Anterior cingulate cortex (tissue), 58 donors: ENCODE results near the gene TBX4.

Experiments
- DNase-seq, 58 donors: peaks; one replicate each; lab custom pipeline; 2025; lab: John Stamatoyannopoulos, UW

TBX4 gene

DNA sequence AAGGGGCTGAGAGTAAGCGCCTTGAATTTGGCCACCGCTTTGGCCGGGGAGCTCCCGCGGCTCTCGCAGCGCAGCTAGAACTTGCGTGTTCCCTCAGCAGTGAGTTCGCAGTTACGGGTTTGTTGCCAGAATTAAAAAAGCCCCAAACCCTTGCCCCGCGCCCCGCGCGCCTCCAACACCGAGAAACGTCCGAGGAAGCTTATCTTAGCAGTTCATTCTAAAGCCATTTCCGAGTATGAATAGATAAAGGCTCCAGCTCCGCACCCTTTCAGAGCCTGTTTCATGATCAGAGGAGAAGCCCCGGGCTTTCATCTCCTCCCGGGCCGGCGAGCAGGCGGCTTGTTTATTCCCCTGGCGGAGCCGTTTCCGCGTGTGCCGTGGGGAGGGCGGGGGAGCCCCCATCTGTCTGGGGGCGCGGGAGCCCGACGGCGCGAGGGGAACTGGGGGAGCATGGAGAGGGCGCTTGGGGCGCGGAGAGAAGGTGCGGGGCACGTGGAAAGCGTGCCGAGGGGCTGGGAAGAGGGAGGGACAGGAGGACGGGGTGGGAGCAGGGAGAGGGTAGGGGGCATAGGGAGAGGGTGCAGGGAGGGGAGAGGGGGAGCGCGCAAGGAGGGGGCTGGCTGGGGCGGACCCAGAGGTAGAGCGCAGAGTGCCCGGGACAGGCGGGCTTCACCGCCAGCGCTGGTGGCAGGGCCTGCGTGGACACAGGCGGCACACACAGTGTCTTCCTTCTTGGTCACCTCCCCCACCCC lies 9.9 kb downstream of the TBX4 start:
- DNase-seq, result no peak

DNA sequence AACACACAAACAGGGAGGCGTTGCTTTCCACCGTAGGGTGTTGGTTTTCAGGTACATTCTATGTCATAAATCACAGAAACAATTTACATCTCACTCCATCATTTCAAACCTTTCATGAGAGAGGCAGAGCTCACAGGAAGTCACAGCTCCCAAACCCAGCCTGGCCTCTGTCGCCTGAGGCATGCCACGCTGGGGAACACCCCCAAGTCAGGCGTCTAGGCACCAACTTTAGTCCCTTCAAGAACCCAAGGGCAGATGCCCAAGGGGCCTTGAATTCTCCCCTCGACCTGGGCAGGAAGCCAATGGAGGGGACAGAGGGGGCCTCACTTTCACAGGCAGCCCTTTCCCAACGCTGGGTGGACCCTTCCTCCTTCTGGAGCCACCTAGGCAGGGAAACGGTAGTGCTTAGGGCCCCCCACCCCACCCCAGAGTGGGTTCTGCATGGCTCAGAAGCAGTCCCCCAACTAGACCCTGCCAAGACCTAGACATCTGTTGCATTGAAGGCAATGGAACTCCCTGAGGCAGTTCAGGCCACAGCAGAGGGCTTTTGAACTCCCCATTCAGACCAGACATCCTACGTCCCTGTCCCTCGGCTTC lies 10.6 kb downstream of the TBX4 start:
- DNase-seq, result no peak

DNA sequence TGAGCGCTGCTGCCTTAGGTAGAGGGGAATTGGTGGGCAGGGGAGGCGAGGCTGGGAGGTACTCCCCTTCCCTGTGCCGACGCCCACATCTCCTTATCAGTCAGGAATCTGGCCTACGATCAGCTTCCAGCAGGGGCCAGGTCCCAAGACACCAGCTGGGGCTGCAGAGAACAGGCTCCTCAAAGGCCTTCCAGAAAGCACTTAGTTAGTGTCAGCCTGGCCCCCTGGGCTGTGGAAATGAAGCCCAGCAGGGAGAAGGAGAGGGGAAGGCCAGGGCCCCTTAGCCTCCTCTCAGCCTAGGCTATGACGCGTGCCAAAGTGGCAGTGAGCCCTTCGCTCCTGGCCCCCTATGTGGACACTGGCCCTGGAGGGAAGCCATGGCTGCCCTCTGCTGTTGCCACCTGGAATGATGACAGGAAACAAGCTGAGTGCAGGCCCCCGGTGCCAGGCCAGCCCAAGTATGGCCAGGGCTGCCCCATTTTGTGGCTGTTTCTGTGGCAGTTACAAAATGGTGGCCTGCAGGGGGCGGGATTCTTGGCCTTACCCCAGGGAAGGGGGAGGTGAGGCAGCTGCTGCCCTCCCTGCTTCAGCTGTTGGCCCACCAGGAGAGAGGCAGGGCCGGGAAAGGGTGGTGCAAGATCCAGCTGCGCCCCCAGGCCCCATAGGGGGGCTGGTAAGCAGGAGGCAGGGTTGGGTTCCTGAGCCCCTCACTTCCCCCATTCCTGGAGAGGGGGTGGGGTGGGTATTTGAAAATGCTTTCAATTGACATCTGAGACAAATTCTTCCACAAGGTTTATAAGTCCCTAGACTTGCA lies 11.3 kb downstream of the TBX4 start:
- DNase-seq, result no peak

DNA sequence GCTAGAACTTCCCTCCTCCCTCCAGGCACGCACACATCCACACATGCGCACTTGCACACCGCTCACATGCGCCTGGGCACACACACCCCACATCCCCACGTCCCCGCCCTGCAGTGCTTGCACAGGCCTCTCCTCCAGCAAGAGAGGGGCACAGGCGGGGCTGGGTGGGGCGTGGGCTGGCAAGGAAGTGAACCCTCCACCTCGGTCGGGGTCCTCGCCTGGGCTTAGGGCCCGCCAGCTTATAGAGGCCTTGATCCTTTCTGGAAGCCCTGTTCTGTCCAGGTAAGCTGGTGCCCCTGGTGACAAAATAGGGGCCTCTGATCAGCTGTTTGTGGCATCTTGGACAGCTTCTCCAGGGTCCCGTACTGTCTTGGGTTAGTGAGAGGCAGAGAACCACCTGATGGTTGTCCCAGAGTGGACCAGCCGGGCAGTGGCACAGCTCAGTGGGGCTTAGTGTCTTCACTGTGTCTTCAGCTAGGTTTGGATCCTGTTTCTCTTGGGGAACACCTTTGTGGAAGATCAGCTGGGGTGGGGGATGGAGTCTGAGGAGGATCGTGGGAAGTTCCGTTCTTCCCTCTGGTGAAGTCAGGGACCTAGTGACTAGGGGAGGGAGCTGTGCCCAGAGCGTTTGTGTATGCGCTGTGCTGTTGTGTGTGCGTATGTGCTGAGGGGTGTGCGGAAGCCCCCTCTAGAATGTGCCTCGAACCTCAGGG lies 12.1 kb downstream of the TBX4 start:
- DNase-seq, result no peak

DNA sequence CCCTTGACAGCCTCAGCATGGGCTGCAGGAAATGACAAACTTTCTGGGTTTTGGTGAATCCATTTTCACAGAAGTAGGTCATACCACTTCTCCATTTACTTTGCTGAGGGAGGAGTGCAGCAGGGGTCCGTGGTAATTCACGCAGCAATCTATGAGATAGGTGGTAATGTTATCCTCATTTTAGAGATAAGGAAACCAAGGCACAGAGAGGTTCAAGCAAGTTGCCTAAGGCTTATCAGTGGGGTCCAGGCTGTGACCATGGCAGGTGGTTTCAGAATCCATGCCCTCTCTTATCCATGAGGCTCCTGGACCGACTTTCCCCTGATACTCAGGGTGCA lies 12.6 kb downstream of the TBX4 start:
- no peak for DNase-seq

DNA sequence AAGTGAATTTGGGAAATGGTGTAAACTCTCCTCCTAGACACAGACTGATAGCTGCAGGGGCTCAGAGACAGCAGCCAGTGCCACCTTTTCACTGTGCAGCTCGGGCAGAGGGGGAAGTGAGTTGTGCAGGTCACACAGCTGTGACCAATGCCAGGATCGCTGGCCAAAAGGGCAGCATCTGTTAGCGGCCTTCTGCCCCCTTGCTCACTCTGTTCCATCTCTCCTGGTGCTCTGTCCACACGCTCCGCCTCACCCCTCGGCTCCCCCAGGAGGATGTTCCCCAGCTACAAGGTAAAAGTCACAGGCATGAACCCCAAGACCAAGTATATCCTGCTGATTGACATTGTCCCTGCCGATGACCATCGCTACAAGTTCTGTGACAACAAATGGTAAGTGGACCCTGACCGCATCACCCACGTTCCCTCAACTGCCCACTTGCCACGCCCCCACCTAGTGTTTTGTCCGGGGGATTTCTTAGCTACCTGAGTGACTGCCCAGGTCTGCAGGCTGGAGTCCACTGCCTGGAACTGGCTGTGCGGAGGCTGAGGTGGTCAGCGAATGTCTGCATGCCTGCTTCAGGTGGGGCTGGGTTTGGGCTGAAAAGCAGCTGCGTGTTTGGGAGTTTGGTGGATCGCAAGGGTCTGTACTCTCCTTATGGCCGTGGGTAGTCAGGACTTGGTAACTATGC lies 13.5 kb downstream of the TBX4 start:
- DNase-seq, result no peak

DNA sequence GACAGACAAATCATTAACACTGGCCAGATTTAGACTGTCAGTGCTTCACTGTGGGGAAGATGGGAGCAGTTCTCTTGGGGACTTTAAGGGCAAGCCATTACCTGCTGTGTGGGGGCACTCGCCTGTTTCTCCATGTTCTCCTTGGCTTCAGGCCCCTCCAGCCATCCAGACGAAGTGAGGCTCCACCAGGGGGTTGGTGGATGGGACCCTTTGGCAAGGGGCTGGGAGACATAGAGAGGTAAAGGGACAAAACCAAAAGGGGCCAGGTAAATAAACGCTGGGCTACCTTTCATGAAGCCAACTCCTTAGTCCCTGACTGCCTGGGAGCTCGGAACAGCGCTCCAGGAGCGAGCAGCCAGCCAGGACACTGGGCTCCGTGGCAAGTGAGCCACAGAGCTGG lies 14.0 kb downstream of the TBX4 start:
- no peak for DNase-seq

DNA sequence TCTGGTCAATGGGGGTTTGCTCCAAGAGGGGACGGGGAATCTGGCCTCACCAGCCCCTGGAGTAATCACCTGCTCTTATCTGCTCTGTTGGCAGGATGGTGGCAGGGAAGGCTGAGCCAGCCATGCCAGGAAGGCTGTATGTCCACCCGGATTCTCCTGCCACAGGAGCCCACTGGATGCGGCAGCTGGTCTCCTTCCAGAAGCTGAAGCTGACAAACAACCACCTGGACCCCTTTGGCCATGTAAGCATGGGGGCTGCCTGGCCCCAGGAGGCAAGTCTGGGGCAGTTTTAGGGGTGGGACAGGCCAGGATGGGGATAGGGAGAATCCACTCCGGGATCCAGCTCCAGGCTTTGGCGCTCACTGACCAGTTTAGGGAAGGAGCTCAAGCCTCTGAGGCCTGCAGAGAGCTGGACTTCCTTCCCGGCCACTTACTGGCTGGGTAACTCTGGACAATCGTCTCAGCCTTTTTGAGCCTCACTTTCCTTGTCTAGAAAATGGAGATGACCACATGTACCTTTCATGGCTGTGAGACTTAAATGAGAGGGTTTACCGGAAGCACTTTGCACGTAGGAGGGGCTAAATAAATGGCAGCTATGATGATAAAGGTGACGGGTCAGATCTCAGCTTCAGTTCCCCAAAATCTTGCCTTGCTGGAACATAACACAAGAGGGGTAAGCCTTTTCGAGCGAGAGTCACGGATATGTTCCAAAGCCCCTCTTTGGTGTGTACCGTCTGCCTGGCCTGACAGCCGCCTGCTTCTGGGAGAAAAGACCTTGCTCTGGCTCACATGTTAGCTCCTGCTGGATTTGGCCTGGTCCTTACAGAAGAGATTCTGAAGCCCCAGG lies 15.4 kb downstream of the TBX4 start:
- no peak for DNase-seq

DNA sequence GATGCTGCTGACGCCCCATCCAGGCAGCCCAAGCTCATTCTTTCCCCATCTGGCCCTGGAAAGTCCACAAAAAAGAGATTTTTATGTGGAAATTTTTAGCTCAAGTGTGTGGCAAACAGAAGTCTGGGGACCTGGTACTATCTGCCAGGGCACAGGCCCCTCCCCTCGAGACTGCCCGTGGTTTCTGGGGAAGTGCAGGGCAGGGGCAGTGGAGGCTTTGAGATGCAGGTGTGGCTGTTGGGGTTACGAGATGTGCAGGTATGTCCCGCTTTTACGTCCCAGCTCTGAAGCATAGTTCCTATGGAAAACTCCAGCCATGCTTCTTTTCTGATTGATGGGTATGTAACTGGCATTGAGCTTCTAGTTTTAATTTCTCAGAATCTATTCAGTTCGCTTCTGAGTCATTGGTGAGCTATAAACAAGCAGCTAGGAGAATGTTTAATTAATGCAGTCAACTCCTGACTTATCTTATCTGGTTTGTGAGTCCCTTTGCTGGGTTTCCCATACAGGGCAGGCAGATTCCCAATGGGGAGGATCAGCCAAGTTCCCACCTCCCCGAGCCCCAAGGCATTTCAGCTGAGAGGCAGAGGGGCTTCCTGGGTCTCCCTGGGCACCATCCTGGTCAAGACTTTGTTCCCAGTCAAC lies 16.2 kb downstream of the TBX4 start:
- DNase-seq, result no peak

DNA sequence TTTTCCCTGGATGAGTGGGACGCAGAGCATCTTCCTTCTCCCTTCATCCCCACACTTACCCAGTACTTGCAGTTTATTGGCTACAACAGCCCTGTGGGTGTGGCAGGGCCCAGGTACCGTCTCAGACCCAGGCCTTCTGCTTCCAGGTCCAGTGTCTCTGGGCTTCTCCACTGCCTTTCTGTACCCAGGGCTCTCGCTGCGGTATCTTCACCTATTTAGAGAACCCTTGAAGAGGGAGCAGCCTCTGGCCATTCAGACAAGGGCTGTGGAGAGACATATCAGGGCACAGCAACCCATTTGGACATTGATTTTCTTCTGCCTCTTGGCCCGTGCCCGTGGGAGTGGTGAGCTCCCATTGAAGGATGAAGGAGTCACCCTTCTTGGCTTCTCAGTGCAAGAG lies 17.3 kb downstream of the TBX4 start:
- no peak for DNase-seq

DNA sequence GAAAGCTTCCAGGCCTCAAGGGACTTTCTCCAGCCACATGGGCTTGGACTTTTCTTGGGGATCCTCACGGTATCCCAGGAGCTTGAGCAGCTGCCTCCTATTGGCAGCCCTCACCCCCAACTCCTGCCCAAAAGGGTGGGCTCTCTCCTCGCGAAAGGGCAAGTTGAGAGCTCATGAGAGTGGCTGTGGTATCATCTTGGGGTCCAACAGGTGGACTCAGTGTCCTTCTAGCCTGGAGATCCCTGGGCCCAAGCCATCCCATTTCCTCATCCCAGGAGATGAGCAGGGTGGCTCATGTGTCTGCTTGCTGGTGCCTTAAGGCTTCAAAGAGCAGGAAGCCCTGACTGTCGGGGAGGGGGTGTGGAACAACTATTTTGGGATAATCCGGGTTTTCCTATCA lies 17.7 kb downstream of the TBX4 start:
- DNase-seq, result no peak

DNA sequence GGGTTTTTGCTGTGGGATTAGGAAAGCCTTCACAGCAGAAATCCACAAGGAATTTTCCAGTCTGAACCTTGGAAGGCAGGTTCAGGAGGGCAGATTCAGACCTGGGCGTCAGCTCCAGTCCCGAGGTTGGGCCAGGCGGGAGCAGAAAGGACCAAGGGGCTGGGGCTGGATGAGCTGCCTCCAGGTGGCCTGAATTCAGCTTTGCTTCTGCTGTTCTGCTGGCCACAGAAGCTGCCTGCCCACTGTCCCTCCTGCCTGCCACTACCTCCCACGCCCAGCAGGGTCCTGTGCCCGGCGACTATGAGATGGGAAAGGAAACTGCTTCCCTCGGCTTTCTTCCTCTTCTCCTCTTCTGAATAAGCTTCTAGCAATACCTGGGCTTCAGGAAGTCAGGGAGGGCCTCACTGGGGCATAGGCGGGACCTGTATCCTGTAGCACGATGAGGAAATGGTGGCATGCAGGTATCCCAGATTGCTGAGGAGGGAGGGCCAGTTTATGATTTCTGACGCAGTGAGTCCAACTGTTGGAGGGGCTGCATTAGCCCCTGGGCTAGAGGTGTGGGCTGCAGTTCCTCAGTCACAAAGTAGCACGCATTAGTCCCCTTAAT lies 18.4 kb downstream of the TBX4 start:
- no peak for DNase-seq

DNA sequence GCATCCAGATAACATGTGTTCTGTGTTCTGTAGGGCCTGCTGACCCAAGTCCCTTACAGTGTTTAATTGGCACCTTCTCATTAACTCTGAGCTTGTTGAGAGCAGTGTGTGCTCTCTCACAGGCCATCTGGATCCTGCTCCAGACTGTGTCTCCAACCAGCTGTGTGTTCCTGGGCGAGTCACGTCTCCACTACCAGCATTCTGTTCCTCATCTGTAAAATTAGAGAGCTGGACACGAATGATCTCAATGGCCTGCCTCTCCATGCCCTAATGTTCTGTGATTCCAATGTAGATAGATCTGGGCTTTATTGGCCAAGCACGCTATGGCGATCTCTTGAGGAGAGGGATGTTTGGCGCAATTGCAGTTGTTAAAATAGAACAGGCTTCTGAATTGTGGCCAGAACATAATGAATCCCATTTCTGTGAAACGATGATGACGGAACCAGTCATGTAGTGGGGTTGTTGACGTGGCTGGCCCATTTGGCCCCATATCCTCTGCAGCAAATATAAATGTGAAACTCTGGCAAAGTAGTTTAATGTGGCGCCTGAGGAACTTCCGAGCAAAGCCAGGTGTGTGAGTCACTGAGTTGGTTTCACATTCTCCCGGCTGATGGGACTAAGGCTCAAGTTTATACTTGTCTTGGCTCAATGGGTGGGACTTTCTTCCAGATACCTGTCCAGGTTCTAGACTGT lies 22.2 kb downstream of the TBX4 start:
- DNase-seq, result no peak

DNA sequence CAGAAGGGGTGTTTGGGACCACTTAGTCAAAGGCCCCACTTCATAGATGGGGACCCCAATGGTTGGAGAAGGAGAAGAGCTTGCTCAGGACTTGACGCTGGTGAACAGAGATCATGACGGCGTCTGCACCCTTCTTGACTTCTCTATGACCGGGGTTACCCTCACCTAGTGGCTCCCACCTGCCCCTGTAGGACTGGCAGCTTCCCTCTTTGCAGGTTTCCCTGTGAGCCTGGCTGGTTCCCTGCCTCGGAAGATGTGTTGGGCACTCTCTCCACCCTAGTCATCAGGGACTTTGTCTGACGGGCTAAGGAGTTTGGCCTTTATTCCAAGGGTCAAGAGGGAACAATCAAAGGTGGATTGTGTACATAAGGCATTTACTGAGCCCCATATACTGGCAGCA lies 22.7 kb downstream of the TBX4 start:
- no peak for DNase-seq

DNA sequence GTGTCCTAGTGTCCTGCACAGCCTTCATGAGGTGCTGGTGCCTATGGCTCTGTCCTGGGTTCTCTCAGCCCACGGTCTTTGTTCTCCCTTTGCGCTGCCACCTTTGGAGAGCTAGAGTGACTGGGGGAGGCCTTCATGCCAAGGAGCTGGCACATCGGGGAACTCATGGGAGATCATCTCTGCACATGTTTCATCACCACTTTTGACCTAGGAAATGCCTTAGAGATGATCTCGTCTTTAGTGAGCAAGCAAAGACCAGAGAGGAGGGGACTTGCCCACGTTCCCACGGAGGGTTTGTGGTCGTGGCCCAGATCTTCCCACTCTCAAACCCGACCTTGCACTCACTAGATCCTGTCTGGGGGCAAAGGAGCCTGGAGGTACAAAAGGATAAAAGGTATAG lies 23.5 kb downstream of the TBX4 start:
- no peak for DNase-seq

DNA sequence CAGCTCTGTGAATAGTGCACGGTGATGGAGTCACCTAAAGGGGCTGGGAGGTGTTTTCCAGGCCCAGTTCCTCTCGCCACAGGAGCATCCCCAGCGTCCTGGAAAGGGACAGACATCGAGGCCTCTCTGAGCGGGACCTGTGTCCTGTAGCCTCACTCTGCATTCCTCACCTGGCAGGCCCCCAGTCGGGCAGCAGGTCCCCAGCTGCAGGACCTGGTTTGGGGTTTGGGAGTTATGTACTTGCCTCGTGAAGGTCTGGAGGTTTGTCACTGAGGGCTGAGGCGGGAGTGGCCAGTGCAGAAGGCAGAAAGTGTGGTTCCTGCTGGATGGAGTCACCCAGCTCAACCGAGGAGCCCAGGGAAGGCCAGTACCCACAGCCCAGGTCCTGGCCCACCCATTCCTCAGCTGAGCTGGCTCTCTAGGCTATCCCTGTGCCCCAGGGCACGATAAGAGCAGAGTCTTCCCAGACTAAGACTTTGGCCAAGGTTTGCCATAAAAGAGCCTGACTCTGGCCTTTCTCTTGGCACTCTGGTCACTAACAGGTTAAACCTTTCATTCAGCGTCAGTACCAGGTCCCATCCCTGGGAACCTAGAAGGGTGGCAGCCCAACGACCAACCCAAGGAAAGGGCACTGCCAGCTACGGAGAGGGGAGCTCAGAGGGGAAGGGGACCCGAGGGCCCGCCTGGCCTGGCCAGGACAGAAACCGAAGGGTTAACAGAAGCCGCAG lies 24.4 kb downstream of the TBX4 start:
- no peak for DNase-seq

DNA sequence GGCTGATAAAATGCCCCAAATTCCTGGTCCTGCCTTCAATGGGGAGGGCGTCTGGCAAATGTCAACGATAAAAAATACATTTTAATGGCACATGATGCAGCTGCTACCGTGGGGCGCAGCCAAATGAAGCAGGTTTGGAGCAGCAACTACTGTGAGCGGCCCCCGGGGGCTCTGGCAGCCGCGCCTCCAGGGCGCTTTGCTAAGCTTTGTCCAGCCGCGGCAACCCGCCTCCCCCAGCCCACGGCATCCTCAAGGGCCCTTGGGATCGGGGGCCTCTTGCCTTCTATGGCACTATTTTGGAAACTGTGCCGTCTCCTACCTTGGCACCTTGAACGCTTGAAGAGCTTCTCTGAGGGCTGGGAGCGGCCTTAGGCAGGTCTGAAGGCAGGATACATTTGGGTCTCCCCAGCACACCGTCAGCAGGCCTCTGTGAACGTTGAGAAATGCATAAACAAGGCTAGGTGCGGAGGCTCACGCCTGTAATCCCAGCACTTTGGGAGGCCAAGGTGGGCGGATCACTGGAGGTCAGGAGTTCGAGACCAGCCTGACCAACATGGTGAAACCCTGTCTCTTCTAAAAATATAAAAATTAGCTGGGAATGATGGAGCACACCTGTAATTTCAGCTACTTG lies 25.1 kb downstream of the TBX4 start:
- DNase-seq, result no peak
